Right ventricle myocardium superior (tissue), 1 donor: ENCODE data around the gene TRIM10. TPM values are rescaled to one million over a fixed set of nuclear protein-coding genes. Genes with fewer than 3 reads are reported as not detected.

Source experiments
- ATAC-seq: fragments of 200-7000 bp; cut with Tn5 transposase; one replicate; pipeline ENCODE4 v1.9.1; 2020; ENCODE audit warnings: mild to moderate bottlenecking; ENCODE audit not compliant: poor library complexity
- DNase-seq: peaks from one replicate; pipeline ENCODE4 v3.0.0-alpha.2; 2020
- intact Hi-C: fragments of 100-400 bp; cut with DNase I; formaldehyde crosslinking; loops from one replicate; pipeline ENCODE4 v1.11.2; 2022
- long read RNA-seq: library from polyadenylated mRNA; unstranded; transcript quantifications from one replicate; pipeline ENCODE4 v2.0.0, GENCODE V29; 2021
- total RNA-seq: library from RNA; stranded (reverse); fragmentation: NEBNext Ultra II Directional; extraction: Animal tissue kit (Norgen Biotek cat#: 25700); gene quantifications from one replicate; pipeline ENCODE4 v1.2.1, GENCODE V29; 2021
- donor health status: DM: no; HTN: yes; CAD: no; lungs with severe emphysema.

The TRIM10 gene, protein sequence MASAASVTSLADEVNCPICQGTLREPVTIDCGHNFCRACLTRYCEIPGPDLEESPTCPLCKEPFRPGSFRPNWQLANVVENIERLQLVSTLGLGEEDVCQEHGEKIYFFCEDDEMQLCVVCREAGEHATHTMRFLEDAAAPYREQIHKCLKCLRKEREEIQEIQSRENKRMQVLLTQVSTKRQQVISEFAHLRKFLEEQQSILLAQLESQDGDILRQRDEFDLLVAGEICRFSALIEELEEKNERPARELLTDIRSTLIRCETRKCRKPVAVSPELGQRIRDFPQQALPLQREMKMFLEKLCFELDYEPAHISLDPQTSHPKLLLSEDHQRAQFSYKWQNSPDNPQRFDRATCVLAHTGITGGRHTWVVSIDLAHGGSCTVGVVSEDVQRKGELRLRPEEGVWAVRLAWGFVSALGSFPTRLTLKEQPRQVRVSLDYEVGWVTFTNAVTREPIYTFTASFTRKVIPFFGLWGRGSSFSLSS
- total RNA-seq: not detected
- long read RNA-seq: 0 reads

DNA sequence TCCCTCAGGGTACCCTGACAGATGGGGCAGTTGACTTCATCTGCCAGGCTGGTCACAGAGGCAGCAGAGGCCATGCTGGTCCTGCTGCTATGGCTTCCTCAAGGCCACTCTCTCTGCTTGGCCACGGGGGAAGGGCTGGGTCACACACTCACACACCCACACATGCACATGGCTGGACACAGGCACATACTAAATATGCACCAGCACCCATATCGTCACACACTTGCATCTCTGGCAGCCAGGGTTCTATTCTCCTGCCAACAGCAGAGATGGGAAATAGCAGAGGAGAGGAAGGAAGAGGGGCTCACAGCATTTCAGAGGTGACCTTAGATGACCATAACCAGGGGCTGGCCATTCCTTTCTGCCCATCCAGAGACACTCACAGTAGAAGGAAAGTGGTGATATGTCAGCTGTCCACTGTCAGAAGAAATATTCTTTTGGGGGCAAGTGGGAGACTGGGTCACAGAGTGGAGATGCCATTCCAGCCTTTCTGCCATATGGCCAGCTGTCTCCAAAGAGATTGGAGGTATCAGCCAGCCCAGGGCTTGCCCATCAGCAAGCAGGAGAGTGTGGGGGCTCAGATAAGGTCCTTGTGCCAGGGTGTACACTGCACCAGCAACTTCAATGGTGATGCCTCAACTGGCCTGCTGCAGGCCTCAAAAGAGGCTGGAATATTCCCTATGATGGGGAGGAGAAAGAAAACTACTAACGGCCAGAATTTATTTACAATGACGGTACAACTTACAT, at the start of gene TRIM10:
Gene TRIM10, minus strand, starts transcription at position 427 of the 747 bp plus-strand sequence. Its CDS starts 353 bp downstream, at position 74.
- intact Hi-C loops: no loop called here
- ATAC-seq (no peak), DNase-seq (no peak)

DNA sequence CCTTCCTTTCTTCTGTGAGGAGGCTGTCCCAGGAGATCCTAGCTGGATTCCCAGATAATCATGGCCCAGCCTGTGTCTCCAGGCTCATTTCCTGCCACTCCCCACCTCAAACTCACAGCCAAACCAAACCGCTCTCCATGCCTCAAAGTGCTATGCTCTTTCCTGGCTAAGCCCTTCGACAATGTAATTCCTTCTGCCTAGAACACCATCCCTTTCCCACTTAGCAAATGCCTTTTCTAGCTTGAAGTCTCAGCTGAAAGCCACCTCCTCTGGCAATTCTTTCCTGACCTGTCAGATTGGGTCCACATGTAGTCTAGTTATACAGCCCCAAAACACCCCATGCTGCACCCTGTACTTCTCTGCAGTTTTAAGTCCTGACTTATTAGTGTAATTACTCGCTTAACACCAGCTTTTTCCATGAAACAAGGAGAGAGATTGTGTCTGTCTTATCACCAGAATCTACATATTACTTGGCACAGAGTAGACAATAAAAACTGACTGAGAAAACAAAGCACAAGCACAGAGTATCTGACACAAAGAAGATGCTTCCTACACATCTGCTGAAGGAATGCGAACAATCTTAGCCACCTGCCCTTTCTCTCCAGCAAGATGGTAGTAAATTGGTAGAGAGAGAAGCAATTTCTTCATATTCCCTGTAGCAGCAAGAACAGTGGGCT, 46.7 kb upstream of the TRIM10 start:
- intact Hi-C loops: no loop called here
- DNase-seq (no peak), ATAC-seq (peak; percentile 45)

DNA sequence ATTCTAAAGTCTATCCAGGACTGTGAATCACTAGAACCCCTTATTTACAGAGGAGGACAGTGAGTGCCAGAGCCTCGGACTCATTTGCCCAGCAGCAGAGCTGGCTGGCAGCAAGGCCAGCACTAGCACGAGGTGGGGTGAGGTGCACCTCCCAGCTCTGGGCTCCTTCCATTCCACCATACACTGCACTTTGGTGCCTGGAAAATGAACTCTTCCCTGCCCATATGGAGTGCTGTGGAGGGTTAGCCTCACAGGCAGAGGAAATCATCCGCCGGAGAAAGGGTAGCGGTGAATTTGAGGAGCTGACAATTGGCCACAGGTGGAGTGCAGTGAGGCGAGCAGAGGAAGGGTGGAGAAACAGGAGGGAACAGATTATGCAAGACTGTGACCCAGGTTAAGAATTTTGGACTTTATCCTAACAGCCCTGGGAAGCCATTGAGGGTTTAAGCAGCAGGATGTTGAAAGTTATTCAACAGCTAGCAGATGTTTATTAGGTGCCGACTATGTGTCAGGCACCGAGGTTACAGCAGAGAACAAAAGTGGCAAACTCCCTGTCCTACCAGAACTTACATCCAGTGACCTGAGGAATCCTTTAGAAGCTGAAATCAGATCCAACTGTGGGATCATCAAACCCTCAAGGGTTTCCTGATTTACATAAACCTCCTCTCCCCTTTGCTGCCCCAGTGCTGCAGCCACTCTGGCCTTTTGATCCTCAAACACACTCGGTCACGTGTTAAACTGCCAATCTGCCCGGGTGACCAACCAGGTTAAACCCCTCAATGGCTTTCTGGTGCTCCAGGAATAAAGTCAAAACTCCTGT, 46.0 kb upstream of the TRIM10 start:
- DNase-seq (no peak), ATAC-seq (peak; percentile 75)
- intact Hi-C loops: no loop called here

DNA sequence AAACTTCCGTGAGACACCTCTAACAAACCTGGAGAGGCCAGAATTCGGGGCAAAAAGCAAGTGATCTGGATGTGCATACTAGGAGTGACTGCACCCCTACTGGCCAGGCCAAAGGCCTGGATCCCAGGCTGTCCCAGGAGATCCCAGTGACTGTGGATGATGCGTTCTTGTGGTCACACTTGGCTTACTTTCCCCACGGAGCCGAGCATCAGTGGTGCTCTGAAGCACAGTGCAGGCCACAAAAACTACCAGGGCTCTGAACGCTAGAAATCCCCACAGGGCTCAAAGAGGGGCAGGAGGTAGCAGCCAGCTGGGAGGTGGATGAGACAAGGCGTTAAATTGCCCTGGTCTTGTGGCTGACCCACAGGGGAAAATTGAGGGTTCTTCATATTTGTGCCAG, 45.1 kb upstream of the TRIM10 start:
- ATAC-seq (no peak), DNase-seq (no peak)
- intact Hi-C loops: no loop called here

DNA sequence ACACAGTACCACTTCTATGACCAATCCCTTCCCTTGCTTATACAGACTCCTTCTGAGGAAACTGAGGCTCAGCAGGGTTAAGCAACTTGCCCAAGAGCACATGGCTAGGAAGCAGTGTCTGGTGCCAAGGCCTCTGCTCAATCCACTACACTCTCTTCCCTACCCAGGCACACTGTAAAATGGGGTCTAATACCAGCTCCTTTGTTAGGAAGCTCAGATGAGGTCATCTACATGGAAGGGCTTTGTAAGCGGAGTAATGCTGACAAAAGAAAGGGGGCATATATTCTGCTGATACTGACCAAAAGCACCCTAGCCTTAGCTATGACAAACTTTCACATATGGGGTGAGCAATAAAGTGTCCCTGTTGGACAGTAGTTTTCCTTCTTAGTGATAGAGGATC, 43.1 kb upstream of the TRIM10 start:
- intact Hi-C loops: no loop called here
- DNase-seq (no peak), ATAC-seq (no peak)

DNA sequence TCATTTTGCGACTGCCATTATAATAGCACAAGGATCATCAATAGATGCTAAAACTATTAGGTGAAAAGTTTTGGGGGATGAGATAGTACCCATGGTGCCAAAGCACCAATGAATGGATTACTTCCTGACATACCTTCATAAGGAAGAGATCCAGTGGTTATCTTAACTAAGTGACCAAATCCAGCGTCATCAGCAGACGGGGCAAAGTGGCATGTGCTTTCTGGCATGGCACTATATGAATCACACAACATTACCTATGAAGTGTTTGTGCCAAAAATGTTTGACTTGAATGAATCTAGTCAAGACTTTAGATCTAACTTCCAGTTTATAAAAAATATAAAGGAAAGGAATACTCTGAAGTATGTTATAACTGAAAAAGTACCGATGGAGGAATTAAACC, 41.4 kb upstream of the TRIM10 start:
- intact Hi-C loops: no loop called here
- no peak for ATAC-seq
- DNase-seq: no peak

DNA sequence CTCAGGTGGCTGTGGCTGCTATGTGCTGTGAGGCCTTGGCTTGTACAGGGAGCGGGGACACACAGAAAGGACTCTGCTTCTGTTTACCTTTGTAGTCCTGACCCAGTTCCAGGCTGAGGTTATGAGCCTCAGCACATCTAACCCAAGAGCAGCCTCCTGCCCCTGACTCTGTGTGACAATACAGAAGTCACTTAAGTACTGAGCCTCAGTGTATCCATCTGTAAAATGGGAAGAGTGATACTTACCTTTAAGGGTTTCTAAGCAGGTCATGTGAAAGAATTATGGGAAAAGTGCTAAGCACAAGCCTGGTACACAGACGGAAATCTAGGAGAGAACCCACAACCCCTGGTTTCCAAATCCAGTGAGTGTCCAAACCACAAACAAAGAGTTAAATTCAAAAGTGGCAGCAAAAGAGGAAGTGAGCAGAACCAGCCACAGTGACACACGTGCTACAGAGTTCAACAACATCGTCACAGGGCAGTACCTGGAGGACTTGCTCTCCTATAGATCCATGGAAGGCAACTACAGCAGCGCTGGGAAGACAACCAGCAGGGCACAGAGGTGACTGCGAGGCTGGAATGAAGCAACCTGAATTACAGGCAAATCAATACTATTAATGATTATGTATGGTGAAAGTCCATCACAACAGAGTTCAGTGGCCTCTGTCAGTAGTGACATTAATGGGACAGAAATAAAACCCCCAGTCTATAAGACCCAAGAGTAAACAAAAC, 39.7 kb upstream of the TRIM10 start:
- ATAC-seq (no peak), DNase-seq (no peak)
- intact Hi-C loops: no loop called here

DNA sequence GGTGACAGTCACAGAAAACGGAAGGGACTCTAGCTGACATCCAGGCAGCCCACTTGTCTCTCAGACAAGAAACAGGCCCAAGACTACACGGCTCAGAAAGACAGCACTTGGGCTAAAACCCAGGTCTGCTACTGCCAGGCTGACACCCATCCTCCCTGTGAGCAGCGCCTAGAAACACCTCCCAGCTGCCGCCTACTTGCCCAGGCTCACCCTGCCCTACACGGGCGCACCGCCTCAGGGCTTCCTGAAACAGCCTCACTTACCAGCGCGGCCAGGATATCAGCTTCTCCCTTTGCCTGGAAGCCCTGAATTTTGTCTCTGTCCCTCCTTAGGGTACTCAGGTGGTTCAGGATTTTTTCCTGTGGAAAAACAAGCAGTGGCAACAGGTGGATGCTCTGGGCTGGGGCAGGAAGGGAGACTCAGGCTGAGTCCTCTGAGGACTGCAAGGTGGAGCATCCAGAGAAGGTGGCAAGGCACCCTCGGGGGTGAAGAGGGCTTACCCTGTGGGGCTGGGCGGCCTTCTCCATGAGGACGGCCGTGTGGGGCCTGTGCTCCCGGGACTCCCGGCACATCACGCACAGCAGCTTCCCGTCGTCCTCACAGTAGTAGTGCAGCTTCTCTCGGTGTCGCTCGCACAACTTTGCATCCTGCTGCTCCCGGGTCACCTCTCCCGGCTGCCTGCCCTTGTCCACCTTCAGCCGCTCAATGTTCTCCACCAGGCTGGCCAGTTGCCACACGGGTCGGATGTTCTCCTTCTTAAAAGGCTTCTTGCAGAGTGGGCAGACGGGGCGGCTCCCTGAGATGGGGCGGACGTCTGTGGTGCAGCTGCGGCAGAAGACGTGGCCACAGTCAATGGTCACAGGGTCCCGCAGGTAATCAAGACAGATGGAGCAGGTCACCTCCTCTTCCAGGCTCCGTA, 37.4 kb upstream of the TRIM10 start:
- intact Hi-C loops: no loop called here
- DNase-seq: no peak
- no peak for ATAC-seq

DNA sequence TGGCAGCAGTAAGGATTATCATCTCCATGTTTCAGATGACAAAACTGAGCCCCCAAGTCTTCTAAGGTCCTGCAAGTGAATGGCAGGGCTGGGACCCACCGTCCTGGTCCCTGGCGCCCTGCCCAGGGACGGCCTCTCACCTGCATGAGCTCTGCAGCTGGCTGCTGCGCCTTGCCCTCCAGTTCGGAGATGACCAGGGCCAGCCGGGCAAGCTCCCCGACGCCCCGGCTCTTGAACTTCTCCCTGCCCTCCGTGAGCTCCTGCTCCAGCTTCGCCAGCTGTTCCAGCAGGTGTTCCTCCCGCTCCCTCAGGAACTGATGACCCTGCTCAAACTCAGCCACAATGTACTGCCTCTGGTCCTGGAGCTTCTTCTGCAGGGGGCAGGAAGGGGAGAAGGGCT, 35.4 kb upstream of the TRIM10 start:
- intact Hi-C loops: no loop called here
- ATAC-seq: no peak
- DNase-seq: no peak

DNA sequence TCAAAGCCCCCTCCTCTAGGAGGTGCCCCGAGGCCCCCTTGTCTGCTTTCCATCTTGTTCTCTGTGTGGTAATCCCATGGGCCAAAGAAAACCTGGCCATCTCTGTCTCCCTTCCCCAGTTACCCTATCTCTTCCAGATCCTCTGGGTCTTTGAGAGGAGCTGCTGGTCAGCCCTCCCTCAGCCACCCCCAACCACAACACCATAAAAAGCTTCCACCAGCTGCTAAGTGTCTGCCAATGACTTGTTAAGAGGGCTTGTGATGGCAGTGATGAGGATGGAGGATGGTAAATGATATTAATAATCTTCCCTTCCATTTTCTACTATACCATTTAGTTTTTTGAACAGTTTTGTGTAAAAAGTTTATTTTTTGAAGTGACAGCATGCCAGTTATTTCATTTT, 34.9 kb upstream of the TRIM10 start:
- no peak for ATAC-seq
- no peak for DNase-seq
- intact Hi-C loops: no loop called here

DNA sequence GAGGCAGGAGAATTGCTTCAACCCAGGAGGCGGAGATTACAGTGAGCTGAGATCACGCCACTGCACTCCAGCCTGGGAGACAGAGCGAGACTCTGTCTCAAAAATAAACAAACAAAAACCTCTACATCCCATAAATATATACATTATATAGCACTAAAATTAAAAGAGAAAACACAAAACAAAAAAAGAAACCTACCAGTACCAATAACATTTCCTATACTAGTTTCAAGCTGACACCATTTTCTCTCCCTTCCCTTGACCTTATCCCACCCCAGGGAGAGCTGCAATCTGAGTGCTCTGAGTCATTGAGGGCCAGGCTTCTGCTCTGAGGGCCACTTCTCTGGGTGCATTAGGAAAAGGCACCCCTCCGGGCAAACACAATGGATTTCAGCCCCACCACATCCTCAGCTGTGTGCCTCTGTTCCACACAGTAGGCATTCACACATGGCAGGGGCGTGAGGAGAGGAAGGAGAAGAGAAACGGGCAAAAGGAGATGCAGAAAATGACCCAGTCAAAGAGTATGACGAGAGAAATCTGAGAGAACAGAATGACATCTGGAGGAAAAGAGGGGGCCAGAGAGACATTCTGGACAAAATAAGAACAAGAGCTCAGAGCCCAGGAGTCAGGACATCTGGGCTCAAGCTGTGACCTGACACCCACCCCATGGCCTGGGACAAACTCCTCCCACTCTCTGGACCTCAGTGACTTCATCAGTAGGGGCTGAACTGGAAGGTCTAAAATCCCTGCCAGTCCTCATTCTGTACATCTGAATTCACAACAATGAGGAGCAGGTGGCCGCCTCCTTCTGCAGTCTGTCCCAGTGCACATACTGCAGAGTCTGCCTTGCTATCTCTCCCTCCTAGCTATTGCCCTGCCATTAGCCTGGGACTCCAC, 34.0 kb upstream of the TRIM10 start:
- ATAC-seq (no peak), DNase-seq (no peak)
- intact Hi-C loops: no loop called here

DNA sequence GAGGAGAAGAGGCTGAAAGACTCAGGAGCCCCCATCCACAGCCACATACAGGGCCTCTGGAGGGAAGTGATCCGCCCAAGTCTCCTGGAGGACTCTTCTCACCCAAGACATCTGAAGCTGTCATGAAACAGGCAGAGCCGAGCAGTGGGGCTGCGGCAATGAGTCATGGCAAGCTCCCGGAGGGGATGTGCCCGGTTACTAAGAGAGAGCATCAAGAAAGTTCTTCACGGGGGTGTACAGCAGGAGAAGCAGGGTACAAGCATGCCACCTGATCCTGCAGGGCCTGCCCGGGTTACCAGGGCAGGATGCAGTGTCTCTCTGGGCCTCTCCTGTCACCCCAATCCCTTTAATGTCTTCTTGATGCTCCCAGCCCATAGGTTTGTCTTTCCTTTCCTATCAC, 31.1 kb upstream of the TRIM10 start:
- intact Hi-C loops: no loop called here

DNA sequence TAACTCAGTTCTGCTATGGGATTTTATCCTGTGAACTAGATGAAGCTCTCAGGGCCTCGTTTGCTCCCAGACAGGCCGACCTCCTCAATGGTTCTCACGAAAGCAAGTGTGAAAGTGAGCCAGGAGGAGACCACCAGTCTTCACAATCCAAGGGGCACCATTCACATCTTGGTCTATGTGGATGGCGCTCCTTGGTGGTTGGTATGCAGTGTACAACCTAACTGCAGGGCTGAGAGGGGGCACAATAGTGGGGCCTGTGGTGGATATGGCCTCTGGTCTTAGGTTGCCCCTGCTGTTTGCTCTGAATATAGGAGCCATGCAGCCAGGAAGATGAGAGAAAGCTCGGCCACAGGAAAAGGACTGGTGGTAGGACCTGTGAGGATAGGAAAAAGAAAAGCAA, 27.5 kb upstream of the TRIM10 start:
- no peak for ATAC-seq
- no peak for DNase-seq
- intact Hi-C loops: no loop called here

More for the DNA sequence above, 31.1 kb upstream of the TRIM10 start:
- DNase-seq: no peak
- ATAC-seq: no peak

DNA sequence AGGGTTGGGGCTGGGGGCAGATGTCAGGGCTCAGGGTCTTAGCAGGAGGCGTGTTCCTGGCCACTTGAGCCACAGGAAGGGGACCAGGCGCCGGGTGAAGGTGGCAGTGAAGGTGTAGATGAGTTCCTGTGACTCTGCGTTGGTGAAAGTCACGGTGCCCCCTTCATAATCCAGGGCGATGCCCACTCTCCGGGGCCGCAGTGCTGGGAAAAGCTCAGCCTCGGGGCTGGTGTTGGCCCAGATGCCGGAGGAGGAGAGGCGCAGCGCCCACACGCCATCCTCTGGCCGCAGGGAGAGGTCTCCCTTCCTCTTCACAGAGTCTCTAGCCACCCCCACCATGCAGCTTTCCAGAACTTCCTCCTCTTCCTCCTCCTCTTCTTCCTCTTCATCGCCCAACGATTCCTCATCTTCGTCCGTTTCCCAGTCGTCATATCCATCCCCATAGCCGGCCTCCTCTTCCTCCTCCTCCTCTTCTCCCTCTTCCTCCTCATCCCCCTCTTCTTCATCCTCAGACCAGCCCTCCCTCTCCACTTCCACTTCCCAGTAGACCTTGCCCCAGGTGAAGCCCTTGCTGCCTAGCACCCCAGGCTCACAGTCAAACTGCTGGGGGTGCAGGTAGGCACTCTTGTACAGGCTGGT, 25.0 kb upstream of the TRIM10 start:
- ATAC-seq: no peak
- intact Hi-C loops: no loop called here
- DNase-seq: no peak

DNA sequence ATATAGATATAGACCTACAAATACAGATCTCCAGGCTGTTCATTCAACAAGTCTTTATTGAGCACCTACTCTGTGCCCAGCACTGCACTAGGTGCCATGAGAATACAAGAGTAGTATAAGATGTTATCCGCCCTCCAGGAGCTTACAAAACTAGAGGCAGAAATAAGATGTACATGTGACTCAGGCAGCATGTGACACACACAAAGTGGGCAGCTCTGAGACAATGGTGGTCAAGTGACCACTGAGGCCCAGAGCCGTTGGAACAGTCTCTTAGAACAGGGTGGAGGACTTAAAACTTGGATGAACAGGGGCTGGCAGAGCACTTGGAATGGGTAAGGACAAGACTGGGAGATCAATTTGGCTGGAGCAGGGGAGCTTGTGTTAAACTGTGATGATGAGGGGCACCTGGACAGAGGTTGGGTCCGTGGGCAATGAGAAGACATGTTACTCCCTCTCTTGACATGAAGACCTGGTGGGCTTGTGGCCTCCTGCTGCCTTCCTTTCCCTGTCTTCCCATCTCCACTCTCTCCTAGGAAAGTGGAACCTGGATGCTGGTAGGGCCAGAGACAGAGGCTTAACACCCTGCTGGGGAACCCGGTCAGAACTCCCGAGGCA, 23.5 kb upstream of the TRIM10 start:
- ATAC-seq: no peak
- DNase-seq: no peak
- intact Hi-C loops: no loop called here
